NCI-H146 treated with DMSO at 0.1 percent for 48 hours (cell line): ENCODE data around the gene RHBDD2.
"Not testable (repeated sequence)": the region's sequence is repeated elsewhere in the genome, so short reads cannot be mapped to it uniquely, and the experiment has no call there.

Source experiments
- DNase-seq: peaks from one replicate; lab custom pipeline; 2025; ENCODE audit not compliant: unreplicated experiment; lab: John Stamatoyannopoulos, UW

Gene RHBDD2

DNA sequence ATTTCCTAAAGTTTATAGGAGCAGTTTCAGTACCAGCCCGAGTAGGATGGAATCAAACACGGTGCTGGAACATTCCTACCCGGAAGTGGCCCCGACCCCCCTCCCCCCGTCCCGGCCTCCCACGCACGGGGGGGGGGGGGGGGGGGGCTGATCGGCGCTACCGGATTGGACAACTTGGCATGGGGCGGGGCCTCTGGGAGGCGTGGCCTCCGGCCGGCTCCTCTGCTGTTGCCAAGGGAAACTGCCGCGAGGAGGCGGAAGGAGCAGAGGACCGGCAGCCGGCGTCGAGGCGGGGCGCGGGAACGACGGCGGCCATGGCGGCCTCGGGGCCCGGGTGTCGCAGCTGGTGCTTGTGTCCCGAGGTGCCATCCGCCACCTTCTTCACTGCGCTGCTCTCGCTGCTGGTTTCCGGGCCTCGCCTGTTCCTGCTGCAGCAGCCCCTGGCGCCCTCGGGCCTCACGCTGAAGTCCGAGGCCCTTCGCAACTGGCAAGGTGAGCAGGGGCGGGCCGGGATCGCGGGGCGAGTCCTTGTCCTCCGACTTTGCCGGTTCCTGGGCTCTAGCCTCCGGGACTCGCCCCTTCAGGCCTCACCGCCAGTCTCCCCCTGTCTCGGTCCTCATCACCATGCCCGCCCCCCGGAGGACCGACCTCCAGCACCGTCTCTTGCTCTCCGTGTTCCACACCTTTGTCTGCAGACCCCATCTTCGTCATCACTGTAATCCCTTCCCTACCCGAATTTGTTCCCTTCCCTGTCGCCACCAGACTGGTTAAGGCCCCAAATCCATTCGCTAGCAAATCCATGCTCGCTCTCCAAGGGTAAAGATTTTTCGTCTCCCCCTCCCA, at the start of gene RHBDD2:
Gene RHBDD2, plus strand, starts transcription at position 266 of the 843 bp plus-strand sequence. Its CDS starts 49 bp downstream, at position 315.
- peak; percentile 87 for DNase-seq

DNA sequence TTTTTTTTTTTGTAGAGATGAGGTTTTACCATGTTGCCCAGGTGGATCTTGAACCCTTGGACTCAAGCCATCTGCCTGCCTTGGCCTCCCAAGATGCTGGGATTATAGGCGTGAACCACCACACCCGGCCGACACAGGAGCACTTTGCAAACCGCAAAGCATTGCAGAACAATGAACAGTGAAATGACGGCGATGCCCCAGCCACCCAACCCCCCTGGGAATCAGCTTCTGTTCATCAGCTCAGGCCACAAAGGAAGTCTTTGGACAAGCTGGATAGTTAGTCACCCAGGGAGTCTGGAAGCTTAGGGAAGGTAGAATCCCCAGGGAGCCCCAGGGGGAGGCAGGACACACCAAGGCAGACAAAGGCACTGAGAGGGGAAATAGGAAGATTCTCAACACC, 49.2 kb upstream of the RHBDD2 start:
- DNase-seq = not testable (repeated sequence)

DNA sequence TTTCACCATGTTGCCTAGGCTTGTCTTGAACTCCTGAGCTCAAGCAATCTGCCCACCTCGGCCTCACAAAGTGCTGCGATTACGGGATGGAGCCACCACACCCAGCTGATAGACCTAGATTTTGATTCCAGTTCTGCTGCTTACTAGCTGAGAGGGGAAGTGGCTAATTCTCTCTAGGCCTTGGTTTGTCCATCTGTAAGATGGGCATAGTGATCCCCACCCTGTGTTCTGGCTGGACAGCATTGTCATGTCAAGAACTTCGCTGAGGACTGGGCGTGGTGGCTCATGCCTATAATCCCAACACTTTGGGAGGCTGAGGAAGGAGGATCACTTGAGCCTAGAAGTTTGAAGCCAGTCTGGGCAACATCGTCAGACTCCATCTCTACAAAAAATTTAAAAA, 47.9 kb upstream of the RHBDD2 start:
- no peak for DNase-seq

DNA sequence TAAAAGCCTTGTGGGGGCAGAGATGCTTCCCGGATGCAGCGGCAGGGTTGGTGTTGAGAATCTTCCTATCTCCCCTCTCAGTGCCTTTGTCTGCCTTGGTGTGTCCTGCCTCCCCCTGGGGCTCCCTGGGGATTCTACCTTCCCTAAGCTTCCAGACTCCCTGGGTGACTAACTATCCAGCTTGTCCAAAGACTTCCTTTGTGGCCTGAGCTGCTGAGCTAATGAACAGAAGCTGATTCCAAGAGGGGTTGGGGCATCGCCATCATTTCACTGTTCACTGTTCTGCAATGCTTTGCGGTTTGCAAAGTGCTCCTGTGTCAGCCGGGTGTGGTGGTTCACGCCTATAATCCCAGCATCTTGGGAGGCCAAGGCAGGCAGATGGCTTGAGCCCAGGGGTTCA, 45.2 kb upstream of the RHBDD2 start:
- not testable (repeated sequence) for DNase-seq

DNA sequence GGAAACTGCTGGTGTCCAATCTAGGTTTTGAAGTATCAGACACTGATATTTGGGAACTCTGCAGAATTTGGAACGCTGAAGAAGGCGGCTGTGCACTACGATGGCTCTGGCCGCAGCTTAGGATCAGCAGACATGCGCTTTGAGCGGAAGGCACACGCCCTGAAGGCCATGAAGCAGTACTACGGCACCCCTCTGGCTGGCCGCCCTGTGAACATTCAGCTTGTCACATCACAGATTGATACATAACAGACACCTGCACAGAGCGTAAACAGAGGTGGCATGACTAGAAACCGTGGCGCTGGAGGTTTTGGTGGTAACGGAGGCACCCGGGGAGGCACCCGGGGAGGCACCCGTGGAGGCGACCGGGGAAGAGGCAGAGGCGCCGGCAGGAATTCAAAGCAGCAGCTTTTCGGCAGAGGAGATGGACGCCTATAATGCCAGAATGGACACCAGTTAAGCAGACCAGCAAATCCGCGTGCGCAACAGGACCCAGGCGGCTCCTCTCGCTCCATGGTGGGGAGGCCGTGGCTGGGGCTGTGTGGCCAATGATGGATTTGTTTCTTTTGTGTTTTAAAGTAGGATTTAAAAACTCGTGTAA, 43.0 kb upstream of the RHBDD2 start:
- DNase-seq = no peak

DNA sequence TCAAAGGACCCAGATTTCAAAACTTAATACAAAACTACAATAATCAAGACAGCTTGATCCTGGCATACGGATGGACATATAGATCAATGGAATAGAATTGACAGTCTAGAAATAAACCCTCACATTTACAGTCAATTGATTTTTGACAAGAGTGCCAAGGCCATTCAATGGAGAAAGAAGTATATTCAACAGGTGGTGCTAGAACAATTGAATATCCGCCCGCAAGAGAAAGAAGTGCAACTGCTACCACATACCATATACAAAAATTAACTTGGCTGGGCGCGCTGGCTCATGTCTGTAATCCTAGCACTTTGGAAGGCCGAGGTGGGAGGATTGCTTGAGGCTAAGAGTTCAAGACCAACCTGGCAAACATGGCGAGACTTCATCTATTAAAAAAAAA, 42.0 kb upstream of the RHBDD2 start:
- DNase-seq = no peak

DNA sequence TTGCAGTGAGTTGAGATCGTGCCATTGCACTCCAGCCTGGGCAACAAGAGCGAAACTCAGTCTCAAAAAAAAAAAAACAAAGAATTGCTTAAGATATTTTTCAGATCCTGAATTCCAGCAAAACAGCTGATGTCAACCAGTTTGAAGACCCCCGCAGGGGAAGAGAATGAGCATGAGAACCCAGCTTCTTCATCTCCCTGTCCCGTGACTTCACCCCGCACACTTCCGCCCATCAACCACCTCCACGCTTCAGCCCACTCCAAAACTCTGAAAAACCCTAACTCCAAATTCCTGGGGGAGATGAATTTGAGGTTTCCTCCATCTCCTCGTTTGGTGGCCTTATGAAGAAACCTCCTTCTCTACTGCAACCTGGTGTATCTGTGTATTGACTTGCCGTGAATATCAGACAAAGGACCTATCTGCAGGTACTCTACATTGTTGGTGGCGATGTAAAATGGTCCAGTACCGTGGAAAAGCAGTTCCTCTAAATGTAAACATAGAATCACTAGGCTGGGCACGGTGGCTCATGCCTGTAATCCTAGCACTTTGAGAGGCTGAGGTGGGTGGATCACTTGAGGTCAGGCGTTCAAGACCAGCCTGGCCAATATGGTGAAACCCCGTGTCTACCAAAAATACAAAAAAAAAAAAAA, 40.4 kb upstream of the RHBDD2 start:
- not testable (repeated sequence) for DNase-seq

DNA sequence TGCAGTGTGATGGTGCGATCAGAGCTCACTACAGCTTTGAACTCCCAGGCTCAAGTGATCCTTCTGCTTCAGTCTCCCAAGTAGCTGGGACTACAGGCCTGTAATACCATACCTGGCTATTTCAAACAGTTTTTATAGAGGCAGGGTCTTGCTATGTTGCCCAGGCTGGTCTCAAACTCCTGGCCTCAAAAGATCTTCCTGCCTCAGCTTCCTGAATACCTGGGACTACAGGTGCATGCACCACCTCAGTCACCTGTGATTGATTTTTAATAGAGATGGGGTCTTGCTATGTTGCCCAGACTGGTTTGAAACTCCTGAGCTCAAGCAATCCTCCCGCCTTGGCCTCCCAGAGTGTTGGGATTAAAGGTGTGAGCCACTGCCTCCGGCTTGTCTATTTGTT, 38.8 kb upstream of the RHBDD2 start:
- no peak for DNase-seq

DNA sequence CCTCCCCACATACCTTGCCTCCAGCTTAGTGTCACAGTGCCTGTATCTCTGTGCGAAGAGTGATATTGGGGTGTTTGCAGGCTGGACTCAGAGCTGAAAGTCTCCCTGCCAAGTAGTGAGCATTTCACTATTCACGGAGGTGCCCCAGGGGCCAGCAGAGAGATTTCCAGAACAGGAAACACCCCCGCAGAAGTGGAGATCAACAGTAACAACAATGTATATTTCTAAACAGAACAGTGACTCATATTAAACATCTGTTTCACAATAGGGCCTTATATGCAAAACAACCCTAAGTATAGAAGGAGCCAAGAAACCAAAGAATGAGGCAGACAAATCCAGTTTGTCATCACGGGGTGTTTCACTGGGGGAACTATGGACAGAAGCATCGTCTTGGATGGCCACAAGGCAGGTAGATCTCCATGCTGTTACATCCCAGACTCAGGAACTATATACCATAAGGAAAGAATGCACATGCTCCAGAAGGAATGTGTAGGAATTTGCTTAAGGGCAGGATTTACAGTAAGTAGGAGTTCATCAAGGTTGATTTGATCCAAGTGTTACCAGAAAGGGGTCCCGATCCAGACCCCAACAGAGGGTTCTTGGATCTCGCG, 35.9 kb upstream of the RHBDD2 start:
- DNase-seq = no peak

DNA sequence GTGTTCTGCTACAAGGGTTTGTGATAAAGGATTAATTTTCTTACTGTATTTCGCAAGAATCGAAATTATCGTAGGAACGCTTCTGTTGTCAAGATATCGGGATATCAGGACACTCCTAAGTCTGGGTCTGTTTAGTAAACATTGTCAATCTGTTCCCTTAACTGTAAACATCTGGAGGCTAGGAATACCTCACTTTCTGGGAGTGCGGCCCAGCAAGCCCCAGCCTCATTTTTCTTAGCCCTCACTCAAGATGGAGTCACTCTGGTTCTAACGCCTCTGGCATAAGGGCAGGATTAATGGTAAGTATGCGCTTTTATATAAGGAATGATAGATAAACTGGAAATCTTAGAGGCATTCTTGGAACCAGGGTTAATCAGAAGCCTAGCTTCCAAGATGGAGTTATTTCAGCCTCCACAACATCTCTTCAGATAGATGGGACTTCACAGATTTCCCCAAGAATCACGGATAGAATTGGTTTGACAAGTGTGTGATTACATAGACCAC, 35.2 kb upstream of the RHBDD2 start:
- DNase-seq = no peak

DNA sequence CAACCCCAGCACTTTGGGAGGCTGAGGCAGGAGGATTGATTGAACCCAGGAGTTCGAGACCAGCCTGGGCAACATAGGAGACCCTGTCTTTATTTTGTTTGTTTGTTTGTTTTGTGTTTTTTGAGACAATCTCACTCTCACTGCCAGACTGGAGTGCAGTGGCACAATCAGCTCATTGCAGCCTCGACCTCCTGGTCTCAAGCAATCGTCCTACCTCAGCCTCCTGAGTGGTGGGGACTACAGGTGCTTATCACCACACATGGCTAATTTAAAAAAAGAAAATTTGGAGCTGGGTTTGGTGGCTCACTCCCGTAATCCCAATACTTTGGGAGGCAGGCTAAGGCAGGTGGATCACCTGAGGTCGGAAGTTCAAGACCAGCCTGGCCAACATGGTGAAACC, 34.7 kb upstream of the RHBDD2 start:
- no peak for DNase-seq

DNA sequence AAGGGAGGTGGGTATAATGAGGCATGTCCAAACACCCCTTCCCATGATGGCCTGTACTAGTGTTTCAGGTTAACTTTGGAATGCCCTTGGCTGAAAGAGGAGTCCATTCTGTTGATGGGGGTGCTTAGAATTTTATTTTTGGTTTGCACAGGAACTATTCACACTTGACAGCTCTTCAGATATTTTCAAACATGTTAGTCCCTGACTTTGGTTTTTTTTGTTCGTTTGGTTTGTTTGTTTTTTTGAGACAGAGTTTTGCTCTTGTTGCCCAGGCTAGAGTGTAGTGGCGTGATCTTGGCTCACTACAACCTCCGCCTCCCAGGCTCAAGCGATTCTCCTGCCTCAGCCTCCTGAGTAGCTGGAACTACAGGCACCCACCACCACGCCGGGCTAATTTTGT, 33.7 kb upstream of the RHBDD2 start:
- DNase-seq = not testable (repeated sequence)

DNA sequence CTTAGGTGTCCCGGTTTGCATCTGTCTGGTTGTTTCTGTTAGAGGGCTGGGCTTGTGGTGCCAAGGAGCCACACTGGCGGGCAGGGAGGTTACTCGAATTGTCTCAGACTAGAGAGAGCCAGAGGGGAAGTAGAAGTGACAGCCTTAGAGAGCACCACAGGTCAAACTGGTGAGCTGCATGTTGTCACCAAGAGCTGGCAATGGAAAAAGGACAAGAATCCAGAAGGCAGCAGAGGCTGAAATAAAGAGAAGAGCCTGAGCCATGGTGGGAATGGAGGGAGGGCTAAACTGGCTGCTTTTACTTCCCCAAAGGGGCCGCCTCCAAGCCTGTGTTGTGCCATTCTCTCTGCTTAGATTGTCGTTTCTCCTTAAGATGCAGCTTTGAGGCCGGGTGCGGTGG, 31.1 kb upstream of the RHBDD2 start:
- no peak for DNase-seq

DNA sequence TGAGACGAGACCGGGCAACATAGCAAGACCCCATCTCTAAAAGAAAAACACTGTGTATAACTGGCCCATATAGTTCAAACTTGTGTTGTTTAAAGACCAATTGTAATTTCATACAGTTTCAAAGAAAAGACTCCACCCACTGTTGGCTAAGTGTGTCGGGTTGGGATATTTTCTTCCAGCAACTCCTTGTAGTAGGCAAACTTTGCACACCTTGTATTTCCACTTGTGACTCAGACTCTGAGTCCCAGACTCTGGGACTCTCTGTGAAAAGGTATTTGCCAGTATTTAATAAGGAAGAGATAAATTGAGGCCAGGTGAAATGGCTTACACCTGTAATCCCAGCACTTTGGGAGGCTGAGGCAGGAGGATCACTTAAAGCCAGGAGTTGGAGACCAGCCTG, 29.3 kb upstream of the RHBDD2 start:
- no peak for DNase-seq

DNA sequence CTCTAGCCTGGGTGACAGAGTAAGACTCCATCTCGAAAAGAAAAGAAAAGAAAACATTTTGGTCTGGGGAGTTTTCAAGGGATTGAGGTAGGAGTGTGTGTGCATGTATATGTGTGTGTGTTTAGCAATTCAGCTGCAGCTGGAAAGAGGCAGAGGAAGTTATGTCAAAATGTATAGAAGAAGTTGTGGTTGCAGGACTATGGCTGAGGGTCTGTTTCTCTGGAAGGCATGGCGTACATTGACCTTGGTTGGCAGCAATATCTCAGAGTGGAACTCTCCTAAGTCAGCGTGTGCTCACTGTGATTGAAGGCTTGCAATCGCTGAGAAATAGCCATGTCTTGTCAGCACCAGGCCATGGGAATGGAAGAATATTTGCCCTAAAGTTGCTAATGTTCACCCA, 28.6 kb upstream of the RHBDD2 start:
- no peak for DNase-seq

DNA sequence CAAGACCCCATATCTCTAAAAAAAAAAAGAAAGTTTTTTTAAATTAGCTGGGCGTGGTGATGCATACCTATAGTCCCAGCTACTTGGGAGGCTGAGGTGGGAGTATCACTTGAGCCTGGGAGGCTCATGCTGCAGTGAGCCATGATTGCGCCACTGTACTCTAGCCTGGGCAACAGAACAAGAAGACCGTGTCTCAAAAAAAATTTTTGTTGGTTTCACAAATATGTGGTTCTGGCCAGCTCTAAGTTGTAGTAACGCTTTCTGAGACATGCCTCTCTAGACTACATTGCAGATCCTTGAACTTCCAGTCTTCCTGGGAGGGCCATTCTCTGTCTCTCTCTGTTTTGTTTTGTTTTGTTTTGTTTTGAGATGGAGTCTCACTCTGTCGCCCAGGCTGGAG, 24.6 kb upstream of the RHBDD2 start:
- no peak for DNase-seq

DNA sequence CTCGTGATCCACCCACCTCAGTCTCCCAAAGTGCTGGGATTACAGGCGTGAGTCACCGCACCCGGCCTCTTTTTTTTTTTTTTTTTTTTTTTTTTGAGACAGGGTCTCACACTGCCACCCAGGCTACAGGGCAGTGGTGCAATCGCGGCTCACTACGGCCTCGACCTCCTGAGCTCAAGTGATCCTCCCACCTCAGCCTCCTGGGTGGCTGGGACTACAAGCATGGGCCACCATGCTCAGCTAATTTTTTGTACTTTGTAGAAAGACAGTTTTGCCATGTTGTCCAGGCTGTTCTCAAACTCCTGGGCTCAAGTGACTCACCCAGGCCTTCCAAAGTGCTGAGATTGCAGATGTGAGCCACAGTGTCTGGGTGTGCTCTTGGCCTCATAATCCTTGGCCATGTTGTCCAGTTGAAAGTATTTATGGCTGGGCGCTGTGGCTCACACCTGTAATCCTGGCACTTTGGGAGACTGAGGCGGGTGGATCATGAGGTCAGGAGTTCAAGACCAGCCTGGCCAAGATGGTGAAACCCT, 24.0 kb upstream of the RHBDD2 start:
- DNase-seq = not testable (repeated sequence)

DNA sequence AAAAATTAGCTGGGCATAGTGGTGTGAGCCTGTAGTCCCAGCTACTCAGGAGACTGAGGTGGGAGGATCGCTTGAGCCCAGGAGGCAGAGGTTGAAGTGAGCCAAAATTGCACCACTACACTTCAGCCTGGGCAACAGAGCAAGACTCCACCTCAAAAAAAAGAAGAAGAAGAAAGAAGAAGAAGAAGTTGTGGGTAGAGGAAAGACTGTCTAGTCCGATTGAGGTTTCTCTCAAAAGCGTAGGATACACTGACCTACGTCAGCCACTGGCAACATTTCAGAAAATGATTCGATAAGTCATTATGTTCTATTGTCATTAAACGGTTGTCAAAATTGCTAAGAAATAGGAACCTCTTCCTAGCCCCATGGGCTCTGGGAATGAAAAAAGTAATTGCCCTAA, 22.3 kb upstream of the RHBDD2 start:
- DNase-seq = no peak

DNA sequence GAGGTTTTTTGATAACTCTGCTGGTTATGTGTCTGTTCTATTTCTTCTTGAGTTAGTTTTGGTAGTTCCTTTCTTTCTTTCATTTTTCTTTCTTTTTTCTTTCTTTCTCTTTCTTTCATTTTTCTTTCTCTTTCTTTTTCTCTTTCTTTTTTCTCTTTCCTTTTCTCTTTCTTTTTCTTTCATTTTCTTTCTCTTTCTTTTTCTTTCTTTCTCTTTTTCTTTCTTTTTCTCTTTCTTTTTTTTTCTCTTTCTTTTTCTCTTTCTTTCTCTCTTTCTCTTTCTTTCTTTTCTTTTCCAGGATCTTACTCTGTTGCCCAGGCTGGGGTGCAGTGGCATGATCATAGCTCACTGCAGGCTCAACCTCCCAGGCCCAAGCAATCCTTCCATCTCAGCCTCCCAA, 20.4 kb upstream of the RHBDD2 start:
- no peak for DNase-seq

DNA sequence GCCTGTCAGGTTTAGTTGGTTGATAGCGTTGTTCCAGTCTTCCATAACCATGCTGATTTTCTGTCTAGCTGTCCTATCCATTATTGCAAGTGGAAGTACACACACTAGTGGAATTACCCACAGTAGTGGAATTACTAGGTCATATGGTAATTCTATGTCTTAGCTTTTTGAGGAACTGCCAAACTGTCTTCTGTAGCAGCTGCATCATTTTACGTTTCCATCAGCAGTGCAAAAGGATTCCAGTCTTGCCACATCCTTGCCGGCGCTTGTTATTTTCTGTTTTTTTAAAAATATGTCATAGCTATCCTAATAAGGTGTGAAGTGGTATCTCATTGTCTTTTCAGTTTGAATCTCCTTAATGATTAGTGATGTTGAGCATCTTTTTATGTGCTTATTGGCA, 17.2 kb upstream of the RHBDD2 start:
- DNase-seq = no peak

DNA sequence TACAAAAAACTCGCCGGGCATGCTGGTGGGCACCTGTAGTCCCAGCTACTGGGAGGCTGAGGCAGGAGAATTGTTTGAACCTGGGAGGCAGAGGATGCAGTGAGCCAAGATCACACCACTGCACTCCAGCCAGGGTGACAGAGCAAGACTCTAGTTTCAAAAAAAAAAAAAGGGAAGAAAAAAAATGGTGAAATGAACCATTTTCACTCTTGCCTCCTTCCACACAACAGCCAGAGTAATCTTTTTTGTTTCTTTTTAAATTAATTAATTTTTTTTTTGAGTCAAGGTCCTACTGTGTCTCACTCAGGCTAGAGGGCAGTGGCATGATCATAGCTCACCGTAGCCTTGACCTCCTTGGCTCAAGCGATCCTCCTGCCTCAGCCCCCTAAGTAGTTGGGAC, 14.6 kb upstream of the RHBDD2 start:
- DNase-seq = not testable (repeated sequence)
